BLaER1 treated with 17β-estradiol and CSF1 and Interleukin-3, amounts not matched to agents 10 nM and 100 nM (cell line): ENCODE data around the gene FSIP1.

ENCODE experiments used
- H3K27ac ChIP-seq, 11 experiments: shearing (Covaris generic); formaldehyde crosslinking; 2 replicates each; pipeline ENCODE4 v1.8.1; 2022
- H3K27me3 ChIP-seq, 11 experiments: shearing (Covaris generic); formaldehyde crosslinking; 2 replicates each; pipeline ENCODE4 v1.8.1; 2022
- H3K36me3 ChIP-seq, 11 experiments: shearing (Covaris generic); formaldehyde crosslinking; 2 replicates each; pipeline ENCODE4 v1.8.1; 2022
- H3K4me1 ChIP-seq, 10 experiments: shearing (Covaris generic); formaldehyde crosslinking; 2 replicates each; pipeline ENCODE4 v1.8.1; 2022
- H3K4me2 ChIP-seq, 11 experiments: shearing (Covaris generic); formaldehyde crosslinking; 2 replicates each; pipeline ENCODE4 v1.8.1; 2022
- H3K4me3 ChIP-seq, 10 experiments: shearing (Covaris generic); formaldehyde crosslinking; 2 replicates each; pipeline ENCODE4 v1.8.1; 2022
- H3K9ac ChIP-seq, 11 experiments: shearing (Covaris generic); formaldehyde crosslinking; 2 replicates each; pipeline ENCODE4 v1.8.1; 2022
- H3K9me3 ChIP-seq, 11 experiments: shearing (Covaris generic); formaldehyde crosslinking; replicated peaks in 1 of 11; 2 replicates each; pipeline ENCODE4 v1.8.1; 2022
- H4K20me1 ChIP-seq, 11 experiments: shearing (Covaris generic); formaldehyde crosslinking; 2 replicates each; pipeline ENCODE4 v1.8.1; 2022
- Cebpa-rat ChIP-seq, 11 experiments: shearing (Covaris generic); IDR thresholded peaks; 2 replicates each; pipeline ENCODE4 v1.8.1; 2022

Gene FSIP1

GRCh38 chr15:39684233-39684632 is 98.4 kb downstream of the FSIP1 start:
- H3K4me1 ChIP-seq, result no peaks in the 10 kb centered on the region
- no peaks in the 10 kb centered on the region for H3K27me3 ChIP-seq
- no peak overlapping the region for H3K27ac ChIP-seq
- TF ChIP-seq Cebpa-rat (IDR thresholded peaks at IDR 0.05), result no peak
- H4K20me1 ChIP-seq, result no peaks in the 10 kb centered on the region
- no peak overlapping the region for H3K4me3 ChIP-seq
- H3K36me3 ChIP-seq, result no peaks in the 10 kb centered on the region
- no peaks in the 10 kb centered on the region for H3K9me3 ChIP-seq
- H3K9ac ChIP-seq, result no peak overlapping the region
- H3K4me2 ChIP-seq, result no peak overlapping the region

DNA sequence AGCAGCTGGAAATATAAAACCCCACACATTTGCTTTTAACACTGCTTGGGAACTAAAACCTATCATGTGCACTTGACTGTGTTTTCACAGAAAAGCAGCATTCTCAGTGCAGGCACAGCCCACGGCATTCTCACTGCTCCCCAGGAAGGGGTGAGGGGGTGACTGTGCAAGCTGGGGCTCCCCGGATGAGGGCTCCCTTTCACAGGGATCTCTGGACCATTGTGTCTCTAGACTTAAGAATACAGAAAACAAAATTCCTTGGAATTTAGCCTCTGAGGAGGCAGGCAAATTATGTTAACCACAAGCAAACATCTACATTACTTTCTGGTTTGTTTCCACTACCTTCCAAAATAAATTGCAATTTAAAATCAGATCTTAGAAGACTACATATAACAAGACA is 100.3 kb downstream of the FSIP1 start:
- no peaks in the 10 kb centered on the region for H3K27me3 ChIP-seq

DNA sequence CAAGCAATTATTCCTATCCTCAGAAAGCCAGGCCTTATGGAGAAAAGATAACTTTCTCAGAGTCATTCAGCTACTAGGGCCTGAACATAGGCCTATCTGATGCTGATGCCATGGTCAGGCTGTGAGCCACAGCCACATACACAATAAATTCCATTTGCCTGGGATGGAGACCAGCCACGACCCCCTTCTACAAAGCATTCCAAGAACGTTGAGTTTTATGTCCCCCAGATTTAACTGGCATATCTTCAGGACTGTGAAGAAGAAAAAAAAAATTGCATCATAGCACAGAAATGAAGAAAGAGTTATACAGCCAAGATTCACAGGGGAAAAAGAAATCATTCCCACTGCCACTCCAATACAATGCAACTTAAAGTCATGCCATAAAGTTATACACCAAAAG is 101.8 kb downstream of the FSIP1 start:
- Histone ChIP-seq H3K9me3 (no peaks in the 10 kb centered on the region), H3K27me3 (no peaks in the 10 kb centered on the region), H3K4me3 (no peak overlapping the region), H3K4me2 (no peak overlapping the region), H3K36me3 (no peaks in the 10 kb centered on the region), H4K20me1 (no peaks in the 10 kb centered on the region), H3K9ac (no peak overlapping the region), H3K4me1 (no peaks in the 10 kb centered on the region), H3K27ac (no peak overlapping the region)
- TF ChIP-seq Cebpa-rat (IDR thresholded peaks at IDR 0.05), result no peak

More for the DNA sequence above, 100.3 kb downstream of the FSIP1 start:
- Histone ChIP-seq H3K9me3 (no peaks in the 10 kb centered on the region), H3K27ac (no peak overlapping the region), H3K36me3 (no peaks in the 10 kb centered on the region), H3K4me2 (no peak overlapping the region), H3K9ac (no peak overlapping the region), H3K4me1 (no peaks in the 10 kb centered on the region), H4K20me1 (no peaks in the 10 kb centered on the region), H3K4me3 (no peak overlapping the region)
- TF ChIP-seq Cebpa-rat (IDR thresholded peaks at IDR 0.05), result no peak

- TF ChIP-seq Cebpa-rat (IDR thresholded peaks at IDR 0.05), result no peak
- H3K36me3 ChIP-seq, result no peaks in the 10 kb centered on the region
- no peak overlapping the region for H3K4me2 ChIP-seq
- H3K9ac ChIP-seq, result no peak overlapping the region
- no peaks in the 10 kb centered on the region for H3K9me3 ChIP-seq
- H3K27me3 ChIP-seq, result no peaks in the 10 kb centered on the region
- no peak overlapping the region for H3K27ac ChIP-seq
- H4K20me1 ChIP-seq, result no peaks in the 10 kb centered on the region
- no peak overlapping the region for H3K4me3 ChIP-seq
- H3K4me1 ChIP-seq, result no peaks in the 10 kb centered on the region
Measured at GRCh38 chr15:39672666-39673065, 110.0 kb downstream of the FSIP1 start.

GRCh38 chr15:39672184-39672583 is 110.5 kb downstream of the FSIP1 start:
- Histone ChIP-seq H3K4me2 (no peak overlapping the region), H3K4me3 (no peak overlapping the region), H3K9ac (no peak overlapping the region), H3K36me3 (no peaks in the 10 kb centered on the region), H3K27me3 (no peaks in the 10 kb centered on the region), H3K27ac (no peak overlapping the region), H3K4me1 (no peaks in the 10 kb centered on the region), H4K20me1 (no peaks in the 10 kb centered on the region), H3K9me3 (no peaks in the 10 kb centered on the region)
- no peak for TF ChIP-seq Cebpa-rat (IDR thresholded peaks at IDR 0.05)

DNA sequence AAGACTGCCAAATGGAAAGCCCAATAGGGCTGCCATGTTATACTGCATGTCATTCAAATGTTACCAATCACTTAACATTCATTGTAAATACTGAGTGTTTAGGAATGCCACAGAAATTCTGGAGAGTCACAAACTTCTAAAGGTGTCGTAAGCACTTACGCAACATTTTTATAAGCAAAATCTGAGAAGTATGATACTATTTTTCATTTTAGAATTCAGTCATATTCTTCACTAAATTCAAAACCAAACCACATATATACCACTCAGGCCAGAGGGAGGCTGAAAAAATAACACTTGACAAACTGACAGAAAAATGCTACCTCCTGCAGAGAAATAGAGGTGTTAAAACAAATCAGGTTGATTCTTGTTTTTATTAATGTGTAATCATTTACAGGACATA is 112.0 kb downstream of the FSIP1 start:
- no peak overlapping the region for H3K27ac ChIP-seq
- H3K4me1 ChIP-seq, result no peaks in the 10 kb centered on the region
- H3K36me3 ChIP-seq, result no peaks in the 10 kb centered on the region
- no peak overlapping the region for H3K4me3 ChIP-seq
- no peaks in the 10 kb centered on the region for H4K20me1 ChIP-seq
- no peak overlapping the region for H3K4me2 ChIP-seq
- H3K27me3 ChIP-seq, result no peaks in the 10 kb centered on the region
- no peak overlapping the region for H3K9ac ChIP-seq
- 0 out of 22 replicates have a peak, but pooled peaks of 1 of the 11 experiments have one; percentile 14 for TF ChIP-seq Cebpa-rat (IDR thresholded peaks at IDR 0.05)
- H3K9me3 ChIP-seq, result no peaks in the 10 kb centered on the region

DNA sequence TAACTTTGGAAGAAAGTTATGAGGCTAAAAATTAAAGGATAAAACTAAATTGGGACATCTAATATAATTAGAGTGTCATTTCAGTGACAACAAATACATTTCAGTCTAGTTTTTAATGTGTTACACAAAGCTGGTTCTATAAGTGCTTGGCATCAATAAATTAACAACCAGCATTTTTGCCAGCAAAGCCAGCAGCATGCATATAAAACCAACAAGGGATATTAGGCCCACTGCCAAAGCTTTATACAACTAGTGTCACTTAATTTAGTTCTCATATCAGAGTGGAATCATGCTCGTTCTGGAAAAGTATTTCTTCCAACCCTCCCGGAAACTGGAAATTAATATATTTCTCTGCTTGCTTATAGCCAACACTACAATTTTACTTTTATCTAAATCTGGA is 113.0 kb downstream of the FSIP1 start:
- H3K27ac ChIP-seq, result no peak overlapping the region
- no peak overlapping the region for H3K4me2 ChIP-seq
- H4K20me1 ChIP-seq, result no peaks in the 10 kb centered on the region
- TF ChIP-seq Cebpa-rat (IDR thresholded peaks at IDR 0.05), result no peak
- H3K9ac ChIP-seq, result no peak overlapping the region
- H3K4me3 ChIP-seq, result no peak overlapping the region
- no peaks in the 10 kb centered on the region for H3K4me1 ChIP-seq
- no peaks in the 10 kb centered on the region for H3K9me3 ChIP-seq
- no peaks in the 10 kb centered on the region for H3K36me3 ChIP-seq
- no peaks in the 10 kb centered on the region for H3K27me3 ChIP-seq

- no peaks in the 10 kb centered on the region for H3K9me3 ChIP-seq
- no peak for TF ChIP-seq Cebpa-rat (IDR thresholded peaks at IDR 0.05)
- no peaks in the 10 kb centered on the region for H3K4me1 ChIP-seq
- no peaks in the 10 kb centered on the region for H4K20me1 ChIP-seq
- no peak overlapping the region for H3K9ac ChIP-seq
- no peaks in the 10 kb centered on the region for H3K27me3 ChIP-seq
- no peak overlapping the region for H3K27ac ChIP-seq
- H3K4me3 ChIP-seq, result no peak overlapping the region
- no peaks in the 10 kb centered on the region for H3K36me3 ChIP-seq
- no peak overlapping the region for H3K4me2 ChIP-seq
Measured at GRCh38 chr15:39669241-39669640, 113.4 kb downstream of the FSIP1 start.

DNA sequence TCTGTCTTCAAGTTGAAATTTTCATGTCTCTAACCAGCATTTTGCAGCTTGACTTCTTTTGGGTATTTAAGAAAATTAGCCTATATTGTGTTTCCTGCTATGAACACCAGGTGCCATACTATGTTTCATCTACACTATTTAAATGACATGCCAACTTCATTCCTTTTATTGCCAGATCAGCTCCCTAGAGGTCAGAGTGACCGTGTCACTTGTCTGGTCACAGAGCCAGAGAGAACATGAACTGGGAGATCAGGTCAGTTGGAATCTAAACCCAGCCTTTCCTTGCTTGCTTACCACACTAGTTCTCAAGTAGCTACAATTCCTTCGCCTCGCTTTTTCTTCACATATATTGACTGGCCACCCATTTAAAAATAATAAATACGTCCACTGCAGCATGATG is 114.2 kb downstream of the FSIP1 start:
- Histone ChIP-seq H3K9ac (no peak overlapping the region), H3K36me3 (no peaks in the 10 kb centered on the region), H3K4me3 (no peak overlapping the region), H3K27ac (no peak overlapping the region), H3K9me3 (no peaks in the 10 kb centered on the region), H3K27me3 (no peaks in the 10 kb centered on the region), H3K4me1 (no peaks in the 10 kb centered on the region), H4K20me1 (no peaks in the 10 kb centered on the region), H3K4me2 (no peak overlapping the region)
- TF ChIP-seq Cebpa-rat (IDR thresholded peaks at IDR 0.05), result no peak

- Histone ChIP-seq H3K4me2 (no peak overlapping the region), H3K4me3 (no peak overlapping the region), H3K9me3 (no peaks in the 10 kb centered on the region), H3K36me3 (no peaks in the 10 kb centered on the region), H3K27ac (no peak overlapping the region), H3K4me1 (no peaks in the 10 kb centered on the region), H3K27me3 (no peaks in the 10 kb centered on the region), H3K9ac (no peak overlapping the region), H4K20me1 (no peaks in the 10 kb centered on the region)
- no peak for TF ChIP-seq Cebpa-rat (IDR thresholded peaks at IDR 0.05)
Measured at GRCh38 chr15:39667382-39668127, 115.1 kb downstream of the FSIP1 start.
